ENCODE results near the gene HOPX.
"Not testable (repeated sequence)": the region's sequence is repeated elsewhere in the genome, so short reads cannot be mapped to it uniquely, and the experiment has no call there.

The HOPX gene

GRCh38 chr4:56622176-56622575 is 58.9 kb downstream of the HOPX start:
- peaks cover 20% of the 10 kb centered on the region for H3K4me1 ChIP-seq (ENCODE audit: control insufficient read depth, insufficient read depth, low read length)
- no peaks in the 10 kb centered on the region for H3K36me3 ChIP-seq (ENCODE audit: insufficient read depth, low read length)
- H3K9ac ChIP-seq (ENCODE audit: low read depth, low read length) = no peak overlapping the region
- H3K27me3 ChIP-seq (ENCODE audit: control insufficient read depth, insufficient read depth, low read length) = no peaks in the 10 kb centered on the region
- no peak overlapping the region for H3K4me2 ChIP-seq (ENCODE audit: low read length)
- no peak overlapping the region for H3K4me3 ChIP-seq (ENCODE audit: low read length)
- no peaks in the 10 kb centered on the region for H3K9me3 ChIP-seq (replicated peaks; ENCODE audit: low read length)

GRCh38 chr4:56619816-56620215 is 61.3 kb downstream of the HOPX start:
- H3K36me3 ChIP-seq (ENCODE audit: insufficient read depth, low read length) = no peaks in the 10 kb centered on the region
- no peak overlapping the region for H3K9ac ChIP-seq (ENCODE audit: low read depth, low read length)
- peaks cover 20% of the 10 kb centered on the region for H3K4me1 ChIP-seq (ENCODE audit: control insufficient read depth, insufficient read depth, low read length)
- no peaks in the 10 kb centered on the region for H3K9me3 ChIP-seq (replicated peaks; ENCODE audit: low read length)
- no peak overlapping the region for H3K4me2 ChIP-seq (ENCODE audit: low read length)
- H3K27me3 ChIP-seq (ENCODE audit: control insufficient read depth, insufficient read depth, low read length) = no peaks in the 10 kb centered on the region
- no peak overlapping the region for H3K4me3 ChIP-seq (ENCODE audit: low read length)

- H3K4me1 ChIP-seq (ENCODE audit: control insufficient read depth, insufficient read depth, low read length) = peaks cover 20% of the 10 kb centered on the region
- H3K9ac ChIP-seq (ENCODE audit: low read depth, low read length) = no peak overlapping the region
- H3K27me3 ChIP-seq (ENCODE audit: control insufficient read depth, insufficient read depth, low read length) = no peaks in the 10 kb centered on the region
- H3K4me3 ChIP-seq (ENCODE audit: low read length) = no peak overlapping the region
- no peaks in the 10 kb centered on the region for H3K9me3 ChIP-seq (replicated peaks; ENCODE audit: low read length)
- H3K4me2 ChIP-seq (ENCODE audit: low read length) = no peak overlapping the region
- H3K36me3 ChIP-seq (ENCODE audit: insufficient read depth, low read length) = no peaks in the 10 kb centered on the region
These were observed 61.9 kb downstream of the HOPX start for GRCh38 chr4:56619160-56619559.

GRCh38 chr4:56618734-56619133 is 62.4 kb downstream of the HOPX start:
- no peaks in the 10 kb centered on the region for H3K9me3 ChIP-seq (replicated peaks; ENCODE audit: low read length)

GRCh38 chr4:56613101-56613862 is 67.8 kb downstream of the HOPX start:
- no peak overlapping the region for H3K4me3 ChIP-seq (ENCODE audit: low read length)
- H3K27me3 ChIP-seq (ENCODE audit: control insufficient read depth, insufficient read depth, low read length) = peaks cover 4% of the 10 kb centered on the region
- peaks cover 4% of the 10 kb centered on the region for H3K4me1 ChIP-seq (ENCODE audit: control insufficient read depth, insufficient read depth, low read length)
- no peaks in the 10 kb centered on the region for H3K9me3 ChIP-seq (replicated peaks; ENCODE audit: low read length)
- no peaks in the 10 kb centered on the region for H3K36me3 ChIP-seq (ENCODE audit: insufficient read depth, low read length)
- no peak overlapping the region for H3K4me2 ChIP-seq (ENCODE audit: low read length)
- H3K9ac ChIP-seq (ENCODE audit: low read depth, low read length) = no peak overlapping the region

More at GRCh38 chr4:56618734-56619133, 62.4 kb downstream of the HOPX start:
- Histone ChIP-seq H3K4me1 (ENCODE audit: control insufficient read depth, insufficient read depth, low read length) (peaks cover 20% of the 10 kb centered on the region), H3K9ac (ENCODE audit: low read depth, low read length) (no peak overlapping the region), H3K4me3 (ENCODE audit: low read length) (no peak overlapping the region), H3K27me3 (ENCODE audit: control insufficient read depth, insufficient read depth, low read length) (no peaks in the 10 kb centered on the region), H3K4me2 (ENCODE audit: low read length) (no peak overlapping the region), H3K36me3 (ENCODE audit: insufficient read depth, low read length) (no peaks in the 10 kb centered on the region)

- Histone ChIP-seq H3K36me3 (ENCODE audit: insufficient read depth, low read length) (no peaks in the 10 kb centered on the region), H3K27me3 (ENCODE audit: control insufficient read depth, insufficient read depth, low read length) (peaks cover 6% of the 10 kb centered on the region), H3K4me3 (ENCODE audit: low read length) (no peak overlapping the region), H3K4me2 (ENCODE audit: low read length) (no peak overlapping the region), H3K9me3 (replicated peaks; ENCODE audit: low read length) (no peaks in the 10 kb centered on the region), H3K9ac (ENCODE audit: low read depth, low read length) (no peak overlapping the region), H3K4me1 (ENCODE audit: control insufficient read depth, insufficient read depth, low read length) (peaks cover 4% of the 10 kb centered on the region)
These were observed 68.8 kb downstream of the HOPX start for GRCh38 chr4:56612282-56612681.

GRCh38 chr4:56611501-56611900 is 69.6 kb downstream of the HOPX start:
- H3K4me2 ChIP-seq (ENCODE audit: low read length) = no peak overlapping the region
- H3K4me3 ChIP-seq (ENCODE audit: low read length) = no peak overlapping the region

GRCh38 chr4:56610170-56610569 is 70.9 kb downstream of the HOPX start:
- H3K4me2 ChIP-seq (ENCODE audit: low read length); H3K9ac ChIP-seq (ENCODE audit: low read depth, low read length); H3K4me1 ChIP-seq (ENCODE audit: control insufficient read depth, insufficient read depth, low read length); H3K4me3 ChIP-seq (ENCODE audit: low read length); H3K9me3 ChIP-seq (replicated peaks; ENCODE audit: low read length); H3K36me3 ChIP-seq (ENCODE audit: insufficient read depth, low read length): not testable (repeated sequence)
- H3K27me3 ChIP-seq (ENCODE audit: control insufficient read depth, insufficient read depth, low read length) = peaks cover 19% of the 10 kb centered on the region

More at GRCh38 chr4:56611501-56611900, 69.6 kb downstream of the HOPX start:
- H3K27me3 ChIP-seq (ENCODE audit: control insufficient read depth, insufficient read depth, low read length) = peaks cover 11% of the 10 kb centered on the region
- peaks cover 4% of the 10 kb centered on the region for H3K4me1 ChIP-seq (ENCODE audit: control insufficient read depth, insufficient read depth, low read length)
- no peaks in the 10 kb centered on the region for H3K9me3 ChIP-seq (replicated peaks; ENCODE audit: low read length)
- no peak overlapping the region for H3K9ac ChIP-seq (ENCODE audit: low read depth, low read length)
- no peaks in the 10 kb centered on the region for H3K36me3 ChIP-seq (ENCODE audit: insufficient read depth, low read length)

GRCh38 chr4:56607926-56608325 is 73.2 kb downstream of the HOPX start:
- Histone ChIP-seq H3K27me3 (ENCODE audit: control insufficient read depth, insufficient read depth, low read length) (peaks cover 25% of the 10 kb centered on the region), H3K4me1 (ENCODE audit: control insufficient read depth, insufficient read depth, low read length) (no peaks in the 10 kb centered on the region), H3K4me2 (ENCODE audit: low read length) (no peak overlapping the region), H3K9me3 (replicated peaks; ENCODE audit: low read length) (no peaks in the 10 kb centered on the region), H3K36me3 (ENCODE audit: insufficient read depth, low read length) (no peaks in the 10 kb centered on the region), H3K4me3 (ENCODE audit: low read length) (no peak overlapping the region), H3K9ac (ENCODE audit: low read depth, low read length) (no peak overlapping the region)

GRCh38 chr4:56606385-56606784 is 74.7 kb downstream of the HOPX start:
- H3K4me2 ChIP-seq (ENCODE audit: low read length) = no peak overlapping the region
- H3K4me3 ChIP-seq (ENCODE audit: low read length) = no peak overlapping the region
- no peaks in the 10 kb centered on the region for H3K9me3 ChIP-seq (replicated peaks; ENCODE audit: low read length)
- no peak overlapping the region for H3K9ac ChIP-seq (ENCODE audit: low read depth, low read length)
- no peaks in the 10 kb centered on the region for H3K4me1 ChIP-seq (ENCODE audit: control insufficient read depth, insufficient read depth, low read length)
- H3K36me3 ChIP-seq (ENCODE audit: insufficient read depth, low read length) = no peaks in the 10 kb centered on the region
- H3K27me3 ChIP-seq (ENCODE audit: control insufficient read depth, insufficient read depth, low read length) = peaks cover 21% of the 10 kb centered on the region

- H3K36me3 ChIP-seq (ENCODE audit: insufficient read depth, low read length); H3K9me3 ChIP-seq (replicated peaks; ENCODE audit: low read length); H3K4me2 ChIP-seq (ENCODE audit: low read length); H3K4me3 ChIP-seq (ENCODE audit: low read length); H3K4me1 ChIP-seq (ENCODE audit: control insufficient read depth, insufficient read depth, low read length); H3K9ac ChIP-seq (ENCODE audit: low read depth, low read length): not testable (repeated sequence)
- H3K27me3 ChIP-seq (ENCODE audit: control insufficient read depth, insufficient read depth, low read length) = peaks cover 21% of the 10 kb centered on the region
These were observed 75.6 kb downstream of the HOPX start for GRCh38 chr4:56605464-56605863.

- Histone ChIP-seq H3K9ac (ENCODE audit: low read depth, low read length) (no peak overlapping the region), H3K36me3 (ENCODE audit: insufficient read depth, low read length) (no peaks in the 10 kb centered on the region), H3K4me1 (ENCODE audit: control insufficient read depth, insufficient read depth, low read length) (no peaks in the 10 kb centered on the region), H3K4me2 (ENCODE audit: low read length) (no peak overlapping the region), H3K4me3 (ENCODE audit: low read length) (no peak overlapping the region), H3K27me3 (ENCODE audit: control insufficient read depth, insufficient read depth, low read length) (peaks cover 21% of the 10 kb centered on the region), H3K9me3 (replicated peaks; ENCODE audit: low read length) (no peaks in the 10 kb centered on the region)
These were observed 77.8 kb downstream of the HOPX start for GRCh38 chr4:56603297-56603696.
